Stimulated activated CD8-positive, alpha-beta memory T cell treated with anti-CD3 and anti-CD28 coated beads, Interleukin-7, amount 100 ng/mL, for 24 hours (primary cell): ENCODE results near the gene C15orf62.

Source experiments
- DNase-seq: peaks from one replicate; pipeline ENCODE4 v3.0.0-alpha.2; 2020; ENCODE audit warnings: low read depth

C15orf62 gene

DNA sequence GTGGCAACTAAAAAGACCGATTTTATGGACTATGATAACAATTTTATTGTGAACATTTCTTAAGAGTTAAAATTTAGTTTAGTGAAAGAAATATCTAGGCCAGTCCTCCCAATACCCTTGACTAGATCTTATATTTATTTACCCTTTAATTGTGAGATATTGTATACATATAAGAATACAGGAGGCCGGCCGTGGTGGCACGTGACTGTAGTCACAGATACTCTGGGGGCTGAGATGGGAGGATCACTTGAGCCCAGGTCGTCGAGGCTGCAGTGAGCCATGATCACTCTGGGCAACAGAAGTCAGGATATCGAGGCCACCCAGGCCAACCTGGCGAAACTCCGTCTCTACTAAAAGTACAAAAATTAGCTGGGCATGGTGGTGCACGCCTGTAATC lies 14.0 kb upstream of the C15orf62 start:
- DNase-seq: no peak

DNA sequence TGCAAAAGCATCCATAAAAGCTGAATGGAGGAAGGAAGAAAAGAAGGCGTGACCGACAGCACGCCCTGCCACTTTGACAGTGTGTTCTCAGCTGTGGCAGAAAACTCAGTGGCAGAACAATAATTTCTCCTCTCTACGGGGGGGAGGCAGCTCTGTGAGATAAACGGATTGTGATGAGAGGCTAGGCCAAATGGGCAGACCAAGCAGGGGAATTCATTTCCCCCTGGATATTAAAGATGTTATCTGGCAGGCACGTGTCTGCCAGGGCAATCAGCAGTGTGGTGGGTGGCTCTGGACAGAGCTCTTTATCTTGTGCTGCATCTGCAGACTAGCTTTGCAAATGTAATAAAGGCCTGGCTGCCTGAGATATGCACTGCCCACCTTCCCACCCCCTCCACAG lies 12.8 kb upstream of the C15orf62 start:
- DNase-seq: no peak

- DNase-seq: no peak
Observed at GRCh38 chr15:40759961-40760360, 9.8 kb upstream of the C15orf62 start.

DNA sequence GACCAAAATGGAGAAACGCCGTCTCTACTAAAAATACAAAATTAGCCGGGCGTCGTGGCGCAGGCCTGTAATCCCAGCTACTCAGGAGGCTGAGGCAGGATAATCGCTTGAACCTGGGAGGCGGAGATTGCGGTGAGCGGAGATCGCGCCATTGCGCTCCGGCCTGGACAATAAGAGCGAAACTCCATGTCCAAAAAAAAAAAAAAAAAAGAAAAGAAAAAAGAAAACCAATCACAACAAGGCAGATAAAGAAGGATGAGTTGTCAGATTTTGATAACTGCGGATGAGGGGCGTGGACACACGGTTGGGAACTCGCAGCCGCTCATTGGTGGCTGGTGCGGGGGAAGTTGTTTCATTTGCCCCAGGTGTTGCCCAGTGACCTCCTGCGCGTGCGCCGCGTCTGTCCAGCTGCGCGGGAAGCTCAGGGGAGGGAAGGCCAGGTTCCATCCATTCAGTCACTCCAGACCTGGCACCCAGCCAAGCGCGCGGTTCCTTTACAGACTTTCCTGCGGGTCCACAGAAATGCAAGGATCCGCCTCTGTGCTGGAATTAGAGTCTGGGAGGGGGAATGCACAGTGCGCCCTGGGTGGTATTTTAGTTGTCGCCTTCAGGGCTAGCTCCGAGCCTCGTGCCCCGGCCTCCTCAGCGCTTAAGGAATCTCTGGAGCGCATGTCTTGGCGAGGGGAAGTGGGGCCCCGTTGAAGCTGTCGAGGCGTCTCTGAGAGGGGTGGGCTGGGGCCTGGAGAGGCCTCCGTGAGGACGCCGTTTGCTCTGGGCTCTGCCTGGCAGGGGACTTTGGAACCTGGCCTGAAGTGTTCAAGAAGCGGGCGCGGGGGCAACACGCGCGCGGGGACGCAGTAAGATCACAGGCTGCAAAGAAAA lies 6.6 kb upstream of the C15orf62 start:
- no peak for DNase-seq

DNA sequence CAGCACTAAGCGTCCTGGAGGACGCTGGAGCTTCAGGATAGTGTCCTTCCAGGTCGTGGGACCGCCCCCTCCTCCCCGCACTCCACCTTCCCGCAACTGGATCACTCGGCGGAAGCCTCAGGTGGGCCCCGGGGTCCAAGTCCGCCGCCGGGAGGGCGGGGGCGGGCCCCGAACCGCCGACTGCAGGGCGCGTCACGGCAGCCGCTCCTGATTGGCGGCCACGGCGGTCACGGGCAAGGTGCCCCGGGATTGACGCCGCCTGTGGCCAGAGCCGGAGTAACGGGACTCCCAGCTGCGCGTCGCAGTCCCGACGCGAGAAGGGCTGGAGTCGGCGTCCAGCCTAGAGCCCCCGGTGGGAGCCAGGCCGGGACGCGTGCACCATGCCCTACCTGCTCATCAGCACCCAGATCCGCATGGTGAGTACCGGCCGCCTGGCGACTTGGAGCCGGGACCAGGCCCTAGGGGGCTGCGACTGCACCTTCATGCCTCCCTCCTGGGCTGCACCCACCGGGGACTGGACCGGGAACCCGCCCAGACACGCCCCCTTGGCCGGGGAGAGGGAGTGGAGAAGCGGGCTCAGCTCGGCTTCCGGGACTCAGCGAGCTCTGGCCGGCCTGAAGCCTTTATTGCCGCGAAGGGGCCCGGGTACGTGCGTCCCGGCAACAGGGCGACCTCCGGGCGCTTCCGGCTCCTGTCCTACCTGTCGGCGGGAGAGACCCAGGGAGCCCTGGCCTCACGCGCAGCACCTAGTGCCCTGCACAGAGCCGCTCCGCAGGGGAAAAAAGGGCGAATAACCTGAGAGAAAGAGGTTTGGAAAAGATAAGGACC lies 5.8 kb upstream of the C15orf62 start, which contains the start of gene GCHFR:
TSS of gene GCHFR (plus strand) at position 268 of the 828 bp plus-strand sequence. CDS start at position 381, 113 bp downstream.
- peak; percentile 38 for DNase-seq

DNA sequence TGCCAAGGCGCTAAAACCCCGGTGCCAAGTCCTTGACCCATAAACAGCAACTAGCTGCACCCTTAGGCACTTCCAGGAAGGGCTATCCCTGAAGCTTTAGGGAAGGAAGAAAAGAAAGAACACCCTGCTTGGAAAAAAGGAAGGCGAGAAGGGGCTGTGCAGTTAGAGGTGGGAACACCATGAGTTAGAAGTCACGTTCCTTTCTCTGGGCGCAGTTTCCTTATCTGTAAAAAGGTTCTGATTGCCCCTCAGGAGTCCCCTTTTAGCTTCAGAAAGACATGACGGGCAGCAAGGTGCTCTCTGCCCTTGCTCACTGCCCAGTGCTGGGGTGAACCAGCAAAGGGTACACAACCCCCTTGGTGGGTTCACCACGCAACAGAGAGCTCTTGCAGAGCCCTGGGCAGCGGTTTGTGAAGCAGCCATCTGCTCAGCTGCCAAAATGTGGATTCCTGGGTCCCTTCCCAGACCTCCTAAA lies 5.1 kb upstream of the C15orf62 start:
- DNase-seq: no peak

DNA sequence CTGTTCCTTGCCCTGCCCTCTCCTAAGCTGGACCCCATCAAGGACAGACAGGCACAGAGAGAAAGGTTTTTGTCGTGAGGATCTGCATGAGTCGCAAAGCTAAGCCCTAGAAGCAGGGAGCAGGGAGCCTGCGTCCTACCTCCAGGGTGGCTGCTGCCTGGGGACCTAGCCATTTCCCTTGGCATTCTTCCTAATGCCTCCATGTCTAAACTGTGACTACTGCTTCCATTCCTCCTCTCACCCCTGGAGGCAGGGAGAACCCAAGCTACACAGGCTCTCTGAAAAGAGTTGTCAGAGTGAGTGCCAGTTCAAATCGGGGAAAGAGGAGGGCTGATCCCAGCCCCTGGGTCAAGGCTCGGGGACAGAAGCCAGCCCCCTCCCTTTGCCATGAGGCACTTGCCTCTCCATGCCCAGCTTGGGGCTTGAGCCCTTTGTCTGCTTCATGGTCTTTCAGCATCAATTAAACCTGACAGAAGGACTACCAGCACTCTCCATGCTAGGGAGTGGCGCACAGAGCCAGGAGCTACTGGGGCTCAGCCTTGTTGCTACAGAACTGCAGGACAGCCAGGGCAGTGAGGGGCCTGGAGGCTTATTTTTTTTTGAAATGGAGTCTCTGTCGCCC lies 3.5 kb upstream of the C15orf62 start:
- no peak for DNase-seq

- DNase-seq: no peak
Observed at GRCh38 chr15:40766906-40767837, 2.6 kb upstream of the C15orf62 start.

DNA sequence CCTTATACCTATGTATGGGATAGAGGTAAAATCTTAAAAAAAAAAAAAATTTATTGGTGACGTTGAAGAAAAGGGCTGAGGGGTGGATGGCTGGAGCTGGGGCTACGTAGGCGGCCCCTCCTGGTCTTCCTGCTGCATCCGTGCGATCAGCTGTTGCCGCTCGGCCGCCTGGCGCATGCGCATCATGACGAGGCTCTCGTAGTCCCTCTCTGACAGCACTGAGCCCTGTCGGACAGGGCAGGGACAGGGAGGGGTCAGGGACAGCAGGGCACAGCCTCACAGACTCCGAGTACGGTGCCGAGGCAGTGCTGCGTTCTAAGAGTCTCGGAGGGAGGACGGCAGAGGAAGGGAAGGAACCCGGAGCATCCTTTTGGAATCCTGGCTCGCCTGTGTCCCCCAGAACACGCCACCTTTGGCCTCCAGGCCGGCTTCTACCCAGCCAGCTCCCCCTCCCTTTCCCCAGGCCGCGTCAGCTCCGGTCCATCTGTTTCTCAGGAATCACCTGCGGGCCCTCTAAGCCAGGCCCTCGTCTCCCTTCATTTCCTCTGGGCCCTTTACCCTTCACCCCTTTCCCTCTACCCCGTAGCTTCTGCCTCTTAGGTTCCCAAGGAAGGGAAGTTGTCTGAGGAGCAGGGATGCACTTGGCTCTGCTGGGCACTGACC lies 1.8 kb upstream of the C15orf62 start:
- no peak for DNase-seq

DNA sequence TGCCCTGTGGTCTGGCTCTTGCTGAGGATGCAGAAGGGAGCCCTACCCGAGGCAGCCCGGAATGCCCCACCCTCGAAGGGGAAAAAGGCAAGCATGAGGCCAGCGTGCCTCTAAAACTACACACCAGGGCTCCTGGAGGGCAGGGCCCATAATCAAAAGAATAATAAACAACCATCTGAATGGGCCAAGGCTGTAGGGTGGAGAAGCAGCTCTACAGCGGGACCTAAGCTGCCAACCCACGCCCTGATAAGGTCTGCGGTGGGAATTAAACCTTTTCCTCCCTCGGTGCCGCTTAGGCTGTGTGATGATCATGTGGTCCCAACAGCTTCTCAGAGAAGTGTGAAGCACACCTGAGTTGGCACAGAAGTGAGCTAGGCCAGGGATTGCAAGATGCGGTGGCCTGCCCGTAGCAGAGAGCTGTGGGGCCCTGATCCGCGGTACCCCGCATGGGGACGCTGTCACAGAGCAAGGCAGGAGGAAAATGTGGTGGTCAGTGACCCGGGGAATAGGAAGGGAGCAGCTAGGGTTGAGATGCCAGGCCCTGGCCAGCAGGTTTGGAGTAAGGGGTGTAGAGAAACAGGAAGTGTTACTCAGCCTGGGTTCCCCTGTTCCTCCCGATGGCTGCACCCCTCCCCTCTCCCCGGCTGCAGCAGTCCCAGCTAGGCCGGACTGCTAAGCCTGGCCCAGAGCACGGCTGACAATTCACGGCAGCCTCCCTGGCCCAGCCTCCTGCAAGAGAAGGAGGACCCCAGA lies 1.1 kb upstream of the C15orf62 start:
- no peak for DNase-seq

DNA sequence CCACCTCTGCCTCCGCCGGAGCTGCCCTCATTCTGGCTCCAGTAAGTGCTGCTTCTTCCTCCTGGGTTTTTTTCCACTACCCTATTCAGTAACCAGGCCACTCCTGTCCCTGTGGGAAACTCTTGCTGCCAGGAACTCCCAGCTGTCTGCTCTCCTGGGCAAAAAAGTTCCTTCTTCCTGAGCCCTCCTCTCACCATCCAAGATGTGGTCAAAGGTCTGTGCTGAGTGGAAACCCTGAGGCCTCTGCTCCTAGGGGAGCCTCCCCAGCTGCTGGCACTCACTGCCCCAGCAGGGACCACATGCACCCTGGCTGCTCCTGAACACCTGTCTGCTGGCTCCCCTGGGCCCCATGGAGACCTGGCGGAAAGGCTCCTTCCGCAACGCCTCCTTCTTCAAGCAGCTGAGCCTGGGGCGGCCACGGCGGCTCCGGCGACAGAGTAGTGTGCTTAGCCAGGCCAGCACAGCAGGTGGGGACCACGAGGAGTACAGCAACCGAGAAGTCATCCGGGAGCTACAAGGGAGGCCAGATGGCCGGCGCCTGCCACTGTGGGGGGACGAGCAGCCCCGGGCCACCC lies 454 bp downstream of the C15orf62 start:
- DNase-seq: no peak

DNA sequence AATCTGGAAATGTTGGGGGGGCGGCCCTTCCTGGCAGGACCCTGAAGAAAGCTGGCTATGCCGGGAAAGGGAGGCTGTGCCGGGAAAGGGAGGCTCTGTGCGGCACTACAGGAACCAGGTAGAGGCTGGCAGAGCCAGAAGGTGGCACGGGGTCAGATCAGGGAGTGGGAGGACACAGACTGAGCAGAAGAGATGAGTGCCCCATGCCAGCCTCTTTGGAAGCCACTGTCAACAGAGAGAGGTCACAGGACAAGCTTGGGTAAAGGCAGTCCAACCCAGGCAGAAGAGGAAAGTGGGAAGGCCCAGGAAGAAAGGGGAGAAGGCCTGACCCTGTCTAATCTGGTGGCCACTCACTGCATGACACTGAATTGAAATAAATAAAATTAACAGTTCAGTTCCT lies 1.5 kb downstream of the C15orf62 start:
- no peak for DNase-seq

- no peak for DNase-seq
Observed at GRCh38 chr15:40772014-40772413, 2.2 kb downstream of the C15orf62 start.

DNA sequence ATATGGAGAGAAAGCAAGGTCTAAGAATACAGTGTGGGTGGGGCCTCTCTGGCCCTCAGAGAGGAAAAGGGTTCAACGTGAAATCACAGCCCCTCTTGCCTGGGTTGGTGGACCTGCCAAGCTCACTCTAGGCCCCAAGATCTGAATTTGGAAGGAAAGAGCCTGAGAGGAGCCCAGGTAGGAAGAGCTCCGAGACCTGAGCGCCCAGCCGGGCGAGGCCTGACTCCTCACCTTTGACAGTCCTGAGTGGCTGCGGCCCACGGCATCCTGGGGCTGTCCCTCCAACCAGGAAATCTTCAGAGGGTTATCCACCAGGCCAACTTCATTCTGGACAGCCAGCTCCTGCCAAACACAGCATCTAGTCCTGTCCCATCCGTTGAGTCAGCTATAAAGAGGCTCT lies 3.7 kb downstream of the C15orf62 start:
- DNase-seq: no peak

DNA sequence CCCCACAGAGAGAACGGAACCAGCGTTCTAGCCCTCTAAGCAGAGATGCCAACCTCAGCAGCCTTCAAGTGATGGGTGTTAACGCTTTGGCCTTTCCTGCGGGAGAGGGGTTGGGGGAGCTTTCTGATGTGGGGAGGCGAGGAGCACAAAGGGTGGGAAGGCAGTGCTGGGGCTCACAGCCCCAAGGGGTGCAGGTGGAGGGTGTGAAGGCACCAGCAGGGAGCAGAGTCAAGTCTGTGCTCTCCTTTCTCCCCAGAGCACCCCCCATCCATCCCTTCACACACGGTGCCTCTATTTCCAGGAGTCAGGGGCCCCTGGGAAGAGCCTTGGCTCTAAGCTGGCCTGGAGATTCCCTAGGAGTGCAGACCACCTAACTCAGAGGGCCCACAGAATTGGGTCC lies 4.1 kb downstream of the C15orf62 start:
- DNase-seq: no peak

- no peak for DNase-seq
Observed at GRCh38 chr15:40775007-40775406, 5.2 kb downstream of the C15orf62 start.

DNA sequence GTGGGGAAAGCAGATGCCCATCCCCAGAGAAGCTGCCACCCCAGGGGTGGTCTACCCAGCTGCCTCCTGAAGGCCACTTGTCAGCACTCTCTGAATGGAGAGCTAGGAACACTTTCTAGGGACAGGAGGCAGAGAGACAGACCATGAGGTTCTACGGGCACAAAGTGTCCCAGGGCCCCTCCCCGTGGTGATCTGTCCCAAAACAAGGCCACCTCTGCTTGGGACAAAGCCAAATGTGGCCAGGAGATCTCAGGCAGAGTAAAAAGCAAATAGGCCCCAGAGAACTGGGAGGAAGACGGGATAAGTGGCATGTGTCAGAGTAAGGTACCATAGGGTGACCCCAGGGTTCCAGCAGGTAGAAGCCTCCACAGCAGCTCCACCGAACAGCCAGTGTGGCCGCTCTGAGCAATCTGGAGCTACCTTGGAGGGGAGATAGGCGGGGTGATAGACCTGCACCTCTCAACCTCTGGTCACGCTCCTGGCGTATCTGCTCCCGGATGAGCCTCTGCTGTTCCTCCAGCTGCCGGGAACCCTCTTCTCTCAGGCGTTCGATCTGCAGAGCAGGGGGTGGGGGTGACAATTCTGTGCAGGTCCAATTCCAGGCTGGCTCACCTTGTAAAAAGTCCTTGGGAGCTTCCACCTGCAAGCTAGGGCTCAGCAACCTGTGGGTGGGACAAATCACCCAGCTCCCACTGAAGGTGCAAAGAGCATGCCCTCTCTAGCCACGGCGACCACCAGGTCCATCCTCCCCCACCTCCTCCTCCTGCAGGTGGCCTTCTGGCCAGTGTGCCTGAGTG lies 6.2 kb downstream of the C15orf62 start:
- no peak for DNase-seq

DNA sequence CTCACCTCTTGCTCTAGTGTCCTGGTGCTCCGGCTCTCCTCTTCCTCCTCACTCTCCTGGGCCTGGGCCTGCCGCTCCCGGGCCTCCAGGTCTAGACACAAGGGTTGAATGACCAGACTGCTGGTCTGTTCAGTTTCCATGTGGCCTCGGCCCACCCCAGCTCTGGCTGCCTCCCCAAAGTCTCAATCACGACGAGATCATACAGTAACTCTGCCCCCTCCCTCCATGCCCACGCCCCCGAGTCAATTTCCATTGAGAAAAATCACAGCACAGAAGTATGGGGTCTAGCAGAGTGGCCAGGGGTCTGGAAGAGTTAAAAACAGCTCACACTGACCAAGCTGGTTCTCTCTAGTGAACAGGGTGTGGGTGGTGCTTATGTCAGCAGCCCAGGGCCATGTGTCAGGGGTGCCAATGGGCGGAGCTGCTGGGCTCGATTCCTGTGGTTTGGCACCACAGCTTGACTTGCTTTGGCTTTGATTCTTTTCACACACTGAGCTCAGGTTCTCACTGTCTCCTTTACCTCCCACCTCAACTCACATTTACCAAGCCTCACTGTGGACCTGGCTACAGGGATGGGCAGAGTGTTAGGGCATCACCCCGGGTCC lies 6.9 kb downstream of the C15orf62 start:
- DNase-seq: no peak
